GM12874 (cell line): ENCODE measurements around the gene PNMA5.

ENCODE experiments used
- TF ChIP-seq, protein P1 (sequence below): IDR thresholded peaks from 2 replicates; pipeline ENCODE4 v1.5.1; 2011; ENCODE audit warnings: low read depth, mild to moderate bottlenecking, control low read depth, low read length, moderate library complexity; ENCODE audit not compliant: insufficient read depth

Gene PNMA5

DNA sequence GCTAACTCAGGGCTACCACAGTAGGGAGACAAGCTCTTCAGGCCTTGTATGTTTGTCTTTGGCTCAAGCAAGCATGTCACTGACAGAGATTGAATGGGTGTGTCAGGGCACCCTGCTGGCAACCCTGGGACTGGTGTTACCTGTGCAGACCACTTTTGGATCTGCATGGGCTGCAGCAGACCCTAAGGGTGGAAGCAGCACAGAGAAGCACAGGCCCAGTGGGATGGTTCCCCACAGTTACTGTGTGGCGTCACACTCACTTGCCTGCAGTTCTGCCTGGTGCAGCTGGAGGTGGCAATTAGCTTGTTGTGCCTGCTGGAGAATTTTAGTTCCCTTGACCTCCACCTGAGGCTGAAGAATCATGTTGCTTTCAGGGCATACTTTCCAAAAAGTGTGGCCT lies 50.1 kb downstream of the PNMA5 start:
- TF ChIP-seq, protein P1, sequence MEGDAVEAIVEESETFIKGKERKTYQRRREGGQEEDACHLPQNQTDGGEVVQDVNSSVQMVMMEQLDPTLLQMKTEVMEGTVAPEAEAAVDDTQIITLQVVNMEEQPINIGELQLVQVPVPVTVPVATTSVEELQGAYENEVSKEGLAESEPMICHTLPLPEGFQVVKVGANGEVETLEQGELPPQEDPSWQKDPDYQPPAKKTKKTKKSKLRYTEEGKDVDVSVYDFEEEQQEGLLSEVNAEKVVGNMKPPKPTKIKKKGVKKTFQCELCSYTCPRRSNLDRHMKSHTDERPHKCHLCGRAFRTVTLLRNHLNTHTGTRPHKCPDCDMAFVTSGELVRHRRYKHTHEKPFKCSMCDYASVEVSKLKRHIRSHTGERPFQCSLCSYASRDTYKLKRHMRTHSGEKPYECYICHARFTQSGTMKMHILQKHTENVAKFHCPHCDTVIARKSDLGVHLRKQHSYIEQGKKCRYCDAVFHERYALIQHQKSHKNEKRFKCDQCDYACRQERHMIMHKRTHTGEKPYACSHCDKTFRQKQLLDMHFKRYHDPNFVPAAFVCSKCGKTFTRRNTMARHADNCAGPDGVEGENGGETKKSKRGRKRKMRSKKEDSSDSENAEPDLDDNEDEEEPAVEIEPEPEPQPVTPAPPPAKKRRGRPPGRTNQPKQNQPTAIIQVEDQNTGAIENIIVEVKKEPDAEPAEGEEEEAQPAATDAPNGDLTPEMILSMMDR, result no peak

DNA sequence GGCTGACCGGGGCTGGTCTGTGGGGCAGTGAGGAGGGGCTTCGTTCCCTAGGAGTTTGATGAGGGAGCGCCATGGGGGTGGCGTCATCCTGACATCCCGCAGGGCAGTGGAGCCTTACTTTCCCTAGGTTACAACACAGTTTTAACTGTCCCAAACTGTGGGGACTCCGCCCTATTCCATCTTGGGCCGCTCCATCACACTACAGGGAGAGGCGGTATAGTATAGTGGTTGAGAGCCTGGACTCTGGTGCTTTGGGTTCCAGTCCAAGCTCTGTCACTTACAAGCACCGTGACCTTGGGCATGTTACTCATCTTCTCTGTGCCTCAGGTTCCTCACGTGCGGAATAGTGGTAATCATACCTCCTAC lies 51.9 kb downstream of the PNMA5 start:
- TF ChIP-seq, protein P1, result no peak

DNA sequence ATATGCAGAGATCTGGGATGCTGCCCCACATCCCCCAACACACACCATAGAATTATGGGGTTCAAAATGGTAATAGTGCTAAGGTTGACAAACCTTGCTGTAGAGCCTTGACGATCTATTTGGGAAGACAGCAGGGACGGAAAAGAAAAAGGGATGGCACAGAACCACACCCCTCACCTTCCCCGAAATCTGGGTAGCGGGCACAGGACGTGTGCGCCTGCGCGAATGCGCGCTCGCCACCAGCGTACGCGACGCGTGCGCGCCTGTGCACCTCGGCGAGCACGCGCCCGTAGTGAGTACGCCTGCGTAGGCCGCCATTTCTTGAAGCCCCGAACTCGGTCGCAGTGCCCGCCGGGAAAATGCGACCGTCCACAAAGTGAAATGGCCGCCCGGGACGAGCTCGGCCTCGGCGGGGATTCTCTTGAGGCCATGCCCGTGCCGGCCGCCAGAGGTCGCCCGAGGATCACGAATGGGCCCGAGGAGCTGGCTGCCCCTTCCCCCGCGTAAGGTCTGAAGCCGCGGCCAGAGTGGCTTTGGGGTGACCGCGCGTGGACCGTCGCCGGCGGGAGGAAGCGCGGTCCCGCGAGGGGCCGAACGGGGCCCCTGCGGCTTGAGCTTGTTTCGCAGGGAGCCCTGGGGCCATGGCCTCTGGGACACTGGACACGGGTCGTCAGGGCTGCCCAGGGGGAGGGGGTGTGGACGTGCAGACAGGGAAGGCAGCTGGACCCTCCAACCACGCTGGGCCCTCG lies 52.4 kb downstream of the PNMA5 start:
- TF ChIP-seq, protein P1, result peak; percentile 77
